ENCODE measurements around the gene CLSTN2.
A peak's percentile ranks its signal among the peaks of the same experiment; 100 is the strongest.

CLSTN2 gene

GRCh38 chr3:140343211-140344081, 408.5 kb downstream of the CLSTN2 start:
- DNase-seq (ENCODE audit: low spot score): no peak

- DNase-seq (ENCODE audit: low spot score): no peak
Observed at GRCh38 chr3:140344082-140344454, 409.1 kb downstream of the CLSTN2 start.

GRCh38 chr3:140344601-140345205, 409.7 kb downstream of the CLSTN2 start:
- DNase-seq (ENCODE audit: low spot score): no peak

- no peak for DNase-seq (ENCODE audit: low spot score)
Observed at GRCh38 chr3:140347151-140347550, 412.2 kb downstream of the CLSTN2 start.

- no peak for DNase-seq (ENCODE audit: low spot score)
Observed at GRCh38 chr3:140349938-140350337, 415.0 kb downstream of the CLSTN2 start.

GRCh38 chr3:140351466-140351865, 416.5 kb downstream of the CLSTN2 start:
- DNase-seq (ENCODE audit: low spot score): no peak

GRCh38 chr3:140355481-140355880, 420.5 kb downstream of the CLSTN2 start:
- no peak for DNase-seq (ENCODE audit: low spot score)

GRCh38 chr3:140358686-140359085, 423.7 kb downstream of the CLSTN2 start:
- DNase-seq (ENCODE audit: low spot score): no peak

- no peak for DNase-seq (ENCODE audit: low spot score)
Observed at GRCh38 chr3:140359233-140359995, 424.4 kb downstream of the CLSTN2 start.

- DNase-seq (ENCODE audit: low spot score): peak; percentile 4
Observed at GRCh38 chr3:140360332-140360731, 425.3 kb downstream of the CLSTN2 start.

- DNase-seq (ENCODE audit: low spot score): no peak
Observed at GRCh38 chr3:140363801-140364200, 428.8 kb downstream of the CLSTN2 start.

- DNase-seq (ENCODE audit: low spot score): no peak
Observed at GRCh38 chr3:140365872-140366697, 431.1 kb downstream of the CLSTN2 start.

GRCh38 chr3:140368223-140368811, 433.3 kb downstream of the CLSTN2 start:
- no peak for DNase-seq (ENCODE audit: low spot score)

GRCh38 chr3:140370686-140371085, 435.7 kb downstream of the CLSTN2 start:
- DNase-seq (ENCODE audit: low spot score): no peak

- DNase-seq (ENCODE audit: low spot score): no peak
Observed at GRCh38 chr3:140373234-140373633, 438.2 kb downstream of the CLSTN2 start.

- DNase-seq (ENCODE audit: low spot score): no peak
Observed at GRCh38 chr3:140375002-140375401, 440.0 kb downstream of the CLSTN2 start.

- DNase-seq (ENCODE audit: low spot score): no peak
Observed at GRCh38 chr3:140376136-140376889, 441.3 kb downstream of the CLSTN2 start.

- no peak for DNase-seq (ENCODE audit: low spot score)
Observed at GRCh38 chr3:140377644-140378043, 442.7 kb downstream of the CLSTN2 start.

GRCh38 chr3:140378571-140379340, 443.8 kb downstream of the CLSTN2 start:
- no peak for DNase-seq (ENCODE audit: low spot score)
